Left renal pelvis (tissue), 4 donors: Measurements from ENCODE around the gene EPHB1. TPM values are rescaled to one million over a fixed set of nuclear protein-coding genes. Genes with fewer than 3 reads are reported as not detected.
"Not testable (repeated sequence)": the region's sequence is repeated elsewhere in the genome, so short reads cannot be mapped to it uniquely, and the experiment has no call there.

Experiments used
- DNase-seq, 4 donors: peaks; one replicate each; pipeline ENCODE4 v3.0.0-alpha.2; 2013; ENCODE audit warnings: low read depth in 4 of 4, low spot score in 3 of 4
- polyA plus RNA-seq, 4 donors: library from polyadenylated mRNA; unstranded; fragments of 120-200 nt; gene quantifications; one replicate each; pipeline ENCODE4 v1.2.1, GENCODE V29; 2013; ENCODE audit not compliant: insufficient read length in 4 of 4

The EPHB1 gene
- polyA plus RNA-seq, 4 donors = 3.6 to 5.8 (median 5.4) TPM

GRCh38 chr3:135097276-135097946, 302.4 kb downstream of the EPHB1 start:
- DNase-seq = no peak

GRCh38 chr3:135099734-135100355, 304.8 kb downstream of the EPHB1 start:
- no peak for DNase-seq

GRCh38 chr3:135100366-135100765, 305.3 kb downstream of the EPHB1 start:
- DNase-seq = no peak

- DNase-seq = no peak
Observed at GRCh38 chr3:135103917-135104316, 308.9 kb downstream of the EPHB1 start.

- DNase-seq = peak in 3 of 4 donors; percentile 46 to 53 (median 51)
Observed at GRCh38 chr3:135106445-135106844, 311.4 kb downstream of the EPHB1 start.

GRCh38 chr3:135107043-135107442, 312.0 kb downstream of the EPHB1 start:
- no peak for DNase-seq

GRCh38 chr3:135109681-135110080, 314.6 kb downstream of the EPHB1 start:
- DNase-seq = no peak

GRCh38 chr3:135114551-135114950, 319.5 kb downstream of the EPHB1 start:
- not testable (repeated sequence) for DNase-seq

- no peak for DNase-seq
Observed at GRCh38 chr3:135117977-135118376, 322.9 kb downstream of the EPHB1 start.

GRCh38 chr3:135118792-135119191, 323.7 kb downstream of the EPHB1 start:
- DNase-seq = no peak

GRCh38 chr3:135125171-135125801, 330.2 kb downstream of the EPHB1 start:
- DNase-seq = peak in 3 of 4 donors; percentile 42 to 58 (median 56)

- DNase-seq = no peak
Observed at GRCh38 chr3:135127946-135128470, 332.9 kb downstream of the EPHB1 start.

- no peak for DNase-seq
Observed at GRCh38 chr3:135128818-135129217, 333.8 kb downstream of the EPHB1 start.

- DNase-seq = no peak
Observed at GRCh38 chr3:135131290-135131689, 336.2 kb downstream of the EPHB1 start.

- no peak for DNase-seq
Observed at GRCh38 chr3:135133905-135134683, 339.0 kb downstream of the EPHB1 start.

GRCh38 chr3:135134684-135135075, 339.6 kb downstream of the EPHB1 start:
- no peak for DNase-seq

GRCh38 chr3:135135445-135135844, 340.4 kb downstream of the EPHB1 start:
- no peak for DNase-seq

- DNase-seq = no peak
Observed at GRCh38 chr3:135136361-135137100, 341.5 kb downstream of the EPHB1 start.

GRCh38 chr3:135137296-135137695, 342.2 kb downstream of the EPHB1 start:
- DNase-seq = no peak

GRCh38 chr3:135138776-135139175, 343.7 kb downstream of the EPHB1 start:
- DNase-seq = no peak
